CD4-positive, alpha-beta T cell (primary cell): ENCODE measurements around the gene BEGAIN. TPM values are rescaled to one million over a fixed set of nuclear protein-coding genes. Genes with fewer than 3 reads are reported as not detected.

Source experiments
- ATAC-seq: fragments of 200-7000 bp; cut with Tn5 transposase; one replicate; pipeline ENCODE4 v1.10.0; 2022; ENCODE audit warnings: mild to moderate bottlenecking; ENCODE audit not compliant: poor library complexity
- CTCF ChIA-PET: fragments of 350-600 bp; sonication (Branson Sonifier 250); formaldehyde crosslinking; loops from one replicate; lab custom pipeline; 2021; ENCODE audit warnings: antibody characterized with exemption, inconsistent platforms; lab: Charles Lee
- POLR2A ChIA-PET: fragments of 350-600 bp; sonication (Branson Sonifier 250); formaldehyde crosslinking; loops from one replicate; lab custom pipeline; 2021; ENCODE audit warnings: antibody characterized with exemption, inconsistent platforms; lab: Charles Lee
- DNase-seq, 14 experiments: peaks; one replicate each; pipeline ENCODE4 v3.0.0-alpha.2; 2013 to 2020; ENCODE audit warnings: mixed read lengths in 2 of 14
- H3K27ac ChIP-seq, 2 donors: one replicate each; pipeline versions ENCODE4 v1.5.1 to v1.7.0; 2013; ENCODE audit warnings: low read length in 2 of 2, low read depth in 1 of 2, mild to moderate bottlenecking in 1 of 2
- H3K27me3 ChIP-seq, 2 experiments: 1 replicate in 1 of 2; 2 replicates in 1 of 2; pipeline versions ENCODE4 v1.6.1 to v1.7.0; 2013; ENCODE audit warnings: low read length in 2 of 2, control low read depth in 1 of 2, mild to moderate bottlenecking in 1 of 2, moderate library complexity in 1 of 2; ENCODE audit not compliant: insufficient read depth in 2 of 2, control insufficient read depth in 1 of 2
- H3K36me3 ChIP-seq: one replicate; pipeline ENCODE4 v1.6.1; 2013; ENCODE audit warnings: low read length, control low read depth; ENCODE audit not compliant: insufficient read depth
- H3K4me1 ChIP-seq: one replicate; pipeline ENCODE4 v1.6.1; 2013; ENCODE audit warnings: low read length, control low read depth; ENCODE audit not compliant: insufficient read depth
- H3K4me3 ChIP-seq: one replicate; pipeline ENCODE4 v1.5.1; 2013; ENCODE audit warnings: mild to moderate bottlenecking, low read length, moderate library complexity
- H3K9me3 ChIP-seq, 2 experiments: 1 replicate in 1 of 2; 2 replicates in 1 of 2; pipeline versions ENCODE4 v1.6.1 to v1.7.0; 2013; ENCODE audit warnings: low read length in 2 of 2, mild to moderate bottlenecking in 2 of 2, control low read depth in 1 of 2, moderate library complexity in 1 of 2; ENCODE audit not compliant: control insufficient read depth in 1 of 2, insufficient read depth in 1 of 2
- H3K27ac Mint-ChIP-seq: one replicate; pipeline ENCODE4 v1.8.0; 2020; ENCODE audit warnings: mixed read lengths
- H3K27me3 Mint-ChIP-seq: one replicate; pipeline ENCODE4 v1.8.0; 2021; ENCODE audit warnings: mixed read lengths
- H3K36me3 Mint-ChIP-seq: one replicate; pipeline ENCODE4 v1.8.0; 2021; ENCODE audit warnings: low read depth, mixed read lengths
- H3K4me1 Mint-ChIP-seq: one replicate; pipeline ENCODE4 v1.8.0; 2021; ENCODE audit warnings: low read depth, mixed read lengths
- H3K4me3 Mint-ChIP-seq: one replicate; pipeline ENCODE4 v1.8.0; 2020; ENCODE audit warnings: mild to moderate bottlenecking, mixed read lengths
- H3K9me3 Mint-ChIP-seq: one replicate; pipeline ENCODE4 v1.8.0; 2020; ENCODE audit warnings: mixed read lengths
- intact Hi-C, 2 experiments: fragments of 100-400 bp; cut with DNase I in 1 of 2; cut with micrococcal nuclease in 1 of 2; formaldehyde crosslinking; loops; one replicate each; pipeline versions ENCODE4 v1.15.1 to v1.9.0; 2023 to 2025; cut with DNase I, micrococcal nuclease
- total RNA-seq, 174 experiments: library from RNA in 2 of 174; stranded (reverse) in 2 of 174; gene quantifications; one replicate each; pipeline ENCODE4 v1.2.3 and lab custom pipeline; 2021 to 2026
- TF ChIP-seq, protein P1 (sequence below): fragments of 200-600 bp; IDR thresholded peaks from one replicate; pipeline ENCODE4 v1.8.0; 2022; ENCODE audit warnings: antibody characterized with exemption, mild to moderate bottlenecking

BEGAIN gene
- total RNA-seq, 2 experiments from 2014 or later, result 1.5 to 2.0 TPM

DNA sequence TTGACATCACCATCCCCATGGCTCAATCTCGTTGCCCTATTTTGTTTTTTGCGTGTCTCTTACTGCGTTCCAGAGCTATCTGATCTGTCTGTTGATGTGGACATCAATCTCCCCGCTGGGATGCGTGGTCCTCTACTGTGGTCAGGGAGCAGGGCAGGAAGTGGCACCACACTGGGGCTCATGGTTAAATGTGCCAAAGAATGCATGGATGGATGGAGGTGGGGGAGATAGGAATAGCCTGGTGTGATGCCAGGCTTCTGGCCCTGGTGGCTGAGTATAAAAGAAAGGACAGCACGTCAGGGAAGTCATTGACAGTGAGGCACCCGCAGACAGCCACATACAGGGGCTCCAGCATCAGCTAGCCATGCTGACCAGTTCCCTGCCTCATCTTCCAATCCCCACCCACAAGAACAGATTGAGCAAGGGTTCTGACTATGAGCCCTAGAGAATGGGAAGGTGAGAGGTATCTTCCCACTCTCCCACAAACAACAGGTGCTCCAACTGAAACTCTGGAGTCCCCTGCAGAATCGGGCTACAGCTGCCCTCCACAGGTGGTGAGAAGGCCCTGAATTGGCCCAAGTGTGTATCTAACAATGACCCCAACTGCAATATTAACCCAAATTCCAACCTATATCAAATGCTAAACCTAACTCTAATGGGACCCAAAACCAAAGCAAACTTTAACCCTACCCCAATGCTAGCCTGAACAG, 2.7 kb upstream of the BEGAIN start:
- ChIA-PET CTCF (no interaction called here), POLR2A (no interaction called here)
- Histone ChIP-seq H3K4me3 (no peak overlapping the region), H3K4me1 (peaks cover 16% of the 10 kb centered on the region), H3K36me3 (no peaks in the 10 kb centered on the region), H3K27me3 (peaks cover 11 to 20% of the 10 kb centered on the region in 2 experiments), H3K9me3 (peaks cover 0 to 6% of the 10 kb centered on the region in 2 experiments), H3K27ac (no peak overlapping the region)
- Mint-ChIP-seq H3K36me3 (no peaks in the 10 kb centered on the region), H3K4me3 (no peak overlapping the region), H3K27me3 (peaks cover 46% of the 10 kb centered on the region), H3K9me3 (no peaks in the 10 kb centered on the region), H3K4me1 (no peaks in the 10 kb centered on the region), H3K27ac (no peak overlapping the region)
- TF ChIP-seq, protein P1, sequence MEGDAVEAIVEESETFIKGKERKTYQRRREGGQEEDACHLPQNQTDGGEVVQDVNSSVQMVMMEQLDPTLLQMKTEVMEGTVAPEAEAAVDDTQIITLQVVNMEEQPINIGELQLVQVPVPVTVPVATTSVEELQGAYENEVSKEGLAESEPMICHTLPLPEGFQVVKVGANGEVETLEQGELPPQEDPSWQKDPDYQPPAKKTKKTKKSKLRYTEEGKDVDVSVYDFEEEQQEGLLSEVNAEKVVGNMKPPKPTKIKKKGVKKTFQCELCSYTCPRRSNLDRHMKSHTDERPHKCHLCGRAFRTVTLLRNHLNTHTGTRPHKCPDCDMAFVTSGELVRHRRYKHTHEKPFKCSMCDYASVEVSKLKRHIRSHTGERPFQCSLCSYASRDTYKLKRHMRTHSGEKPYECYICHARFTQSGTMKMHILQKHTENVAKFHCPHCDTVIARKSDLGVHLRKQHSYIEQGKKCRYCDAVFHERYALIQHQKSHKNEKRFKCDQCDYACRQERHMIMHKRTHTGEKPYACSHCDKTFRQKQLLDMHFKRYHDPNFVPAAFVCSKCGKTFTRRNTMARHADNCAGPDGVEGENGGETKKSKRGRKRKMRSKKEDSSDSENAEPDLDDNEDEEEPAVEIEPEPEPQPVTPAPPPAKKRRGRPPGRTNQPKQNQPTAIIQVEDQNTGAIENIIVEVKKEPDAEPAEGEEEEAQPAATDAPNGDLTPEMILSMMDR, result no peak
- ATAC-seq, result no peak
- intact Hi-C loops, result no loop called here
- DNase-seq, result no peak

DNA sequence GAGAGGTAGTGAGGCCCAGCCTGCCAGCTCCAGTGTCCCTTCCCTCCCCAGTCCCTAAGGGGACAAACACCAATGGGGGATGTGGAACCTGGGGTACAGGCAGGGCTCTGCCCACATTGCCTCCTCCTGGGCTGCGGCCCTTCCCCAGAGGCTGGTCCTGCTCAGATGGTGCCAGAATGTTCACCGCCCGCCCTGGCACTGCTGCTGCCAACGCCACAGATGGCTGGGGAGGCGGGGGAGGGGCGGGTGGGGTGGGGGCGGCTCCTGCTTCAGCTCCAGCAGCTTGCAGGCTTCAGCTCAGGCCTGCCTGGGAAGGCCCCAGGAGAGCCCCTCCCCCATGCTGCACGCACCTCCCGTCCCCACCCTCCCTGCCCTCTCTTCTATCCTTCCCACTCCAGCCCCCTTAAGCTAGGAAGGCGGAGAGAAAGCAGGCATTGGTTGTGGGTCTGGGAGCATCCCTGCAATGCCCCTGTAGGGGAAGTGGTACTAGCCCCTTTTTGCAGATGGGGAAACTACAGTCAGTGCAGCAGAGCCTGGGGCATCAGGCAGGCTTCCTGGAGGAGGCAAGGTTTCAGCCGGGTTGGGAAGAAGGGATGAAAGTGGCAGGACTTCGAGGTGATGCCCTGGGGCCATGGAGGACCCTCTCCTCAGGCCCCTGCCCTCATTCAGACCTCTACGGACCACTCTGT, 2.0 kb upstream of the BEGAIN start:
- CTCF ChIA-PET, result no interaction called here
- intact Hi-C loops, result no loop called here
- H3K27ac ChIP-seq, result no peak overlapping the region
- TF ChIP-seq, protein P1, result no peak
- H3K4me1 ChIP-seq, result peaks cover 16% of the 10 kb centered on the region
- Mint-ChIP-seq H3K27ac (no peak overlapping the region), H3K9me3 (no peaks in the 10 kb centered on the region), H3K4me1 (no peaks in the 10 kb centered on the region), H3K27me3 (peaks cover 46% of the 10 kb centered on the region), H3K36me3 (no peaks in the 10 kb centered on the region), H3K4me3 (no peak overlapping the region)
- ATAC-seq, result no peak
- no peaks in the 10 kb centered on the region for H3K36me3 ChIP-seq
- H3K9me3 ChIP-seq, result peaks cover 0 to 6% of the 10 kb centered on the region in 2 experiments
- POLR2A ChIA-PET, result no interaction called here
- no peak overlapping the region for H3K4me3 ChIP-seq
- H3K27me3 ChIP-seq, result peaks cover 11 to 20% of the 10 kb centered on the region in 2 experiments
- DNase-seq, result no peak

DNA sequence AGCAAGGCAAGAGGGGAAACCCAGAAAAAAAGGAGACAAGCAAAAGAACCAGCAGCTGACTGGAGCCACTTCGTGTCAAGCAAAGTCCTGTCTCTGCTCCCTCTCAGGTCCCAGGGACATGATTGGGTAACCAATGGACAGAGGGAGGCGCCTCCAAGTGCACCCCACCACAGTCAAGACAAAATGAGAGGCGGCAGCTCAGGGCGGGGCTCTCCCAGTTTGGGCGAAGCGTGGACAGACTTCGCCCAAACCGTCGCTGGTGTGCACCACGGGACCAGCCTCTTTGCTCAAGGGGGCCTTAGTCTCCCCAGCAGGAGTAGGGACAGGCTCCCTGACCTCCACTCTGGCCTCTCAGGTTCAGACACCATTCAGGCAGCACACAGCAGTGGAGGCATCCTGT, 1.5 kb upstream of the BEGAIN start:
- TF ChIP-seq, protein P1, result no peak
- ATAC-seq, result no peak
- peaks cover 11 to 20% of the 10 kb centered on the region in 2 experiments for H3K27me3 ChIP-seq
- no peak overlapping the region for H3K27ac ChIP-seq
- no peak for DNase-seq
- H3K4me3 Mint-ChIP-seq, result peak overlapping the region; percentile 56
- H3K36me3 ChIP-seq, result no peaks in the 10 kb centered on the region
- no peaks in the 10 kb centered on the region for H3K9me3 Mint-ChIP-seq
- H3K36me3 Mint-ChIP-seq, result no peaks in the 10 kb centered on the region
- ChIA-PET POLR2A (no interaction called here), CTCF (no interaction called here)
- no peak overlapping the region for H3K27ac Mint-ChIP-seq
- intact Hi-C loops, result no loop called here
- H3K4me3 ChIP-seq, result no peak overlapping the region
- H3K4me1 Mint-ChIP-seq, result no peaks in the 10 kb centered on the region
- H3K9me3 ChIP-seq, result peaks cover 0 to 6% of the 10 kb centered on the region in 2 experiments
- H3K4me1 ChIP-seq, result peaks cover 16% of the 10 kb centered on the region
- H3K27me3 Mint-ChIP-seq, result peaks cover 46% of the 10 kb centered on the region
